Pulmonary artery endothelial cell (primary cell): Measurements from ENCODE around the gene ZNF8. TPM values are rescaled to one million over a fixed set of nuclear protein-coding genes. Genes with fewer than 3 reads are reported as not detected.
"Not testable (repeated sequence)": the region's sequence is repeated elsewhere in the genome, so short reads cannot be mapped to it uniquely, and the experiment has no call there.

Experiments used
- DNase-seq: peaks from one replicate; pipeline ENCODE4 v3.0.0-alpha.2; 2011; ENCODE audit warnings: low read depth, low spot score
- total RNA-seq: library from RNA; depleted of rRNA; stranded (reverse); fragments of >200 nt; gene quantifications from 2 replicates; pipeline ENCODE4 v1.2.3, GENCODE V29; 2014

ZNF8 gene
- total RNA-seq = 3.7 and 3.8 TPM in 2 replicates

GRCh38 chr19:58278541-58279041 lies at the start of gene ZNF8:
TSS of gene ZNF8 (plus strand) at chr19:58278955. CDS start at chr19:58279082, 127 bp downstream.
- peak; percentile 96 for DNase-seq

- no peak for DNase-seq
Measured at GRCh38 chr19:58229255-58229639, 49.5 kb upstream of the ZNF8 start.

GRCh38 chr19:58237324-58237723 lies 41.4 kb upstream of the ZNF8 start:
- DNase-seq = no peak

GRCh38 chr19:58243351-58243750 lies 35.4 kb upstream of the ZNF8 start:
- no peak for DNase-seq

GRCh38 chr19:58248886-58249285 lies 29.9 kb upstream of the ZNF8 start:
- no peak for DNase-seq

GRCh38 chr19:58252102-58252685 lies 26.6 kb upstream of the ZNF8 start:
- DNase-seq = no peak

GRCh38 chr19:58258259-58258658 lies 20.5 kb upstream of the ZNF8 start:
- not testable (repeated sequence) for DNase-seq

- no peak for DNase-seq
Measured at GRCh38 chr19:58261600-58261967, 17.2 kb upstream of the ZNF8 start.

- DNase-seq = no peak
Measured at GRCh38 chr19:58261968-58262921, 16.5 kb upstream of the ZNF8 start.

GRCh38 chr19:58262922-58263296 lies 15.8 kb upstream of the ZNF8 start:
- no peak for DNase-seq

- DNase-seq = no peak
Measured at GRCh38 chr19:58265100-58265499, 13.7 kb upstream of the ZNF8 start.

- no peak for DNase-seq
Measured at GRCh38 chr19:58268344-58268743, 10.4 kb upstream of the ZNF8 start.

- DNase-seq = no peak
Measured at GRCh38 chr19:58274771-58275201, 4.0 kb upstream of the ZNF8 start.

- DNase-seq = no peak
Measured at GRCh38 chr19:58275564-58275963, 3.2 kb upstream of the ZNF8 start.

GRCh38 chr19:58277197-58277596 lies 1.6 kb upstream of the ZNF8 start:
- DNase-seq = no peak

GRCh38 chr19:58277748-58278540 lies 811 bp upstream of the ZNF8 start:
- DNase-seq = no peak

GRCh38 chr19:58279042-58279924 lies 528 bp downstream of the ZNF8 start:
- DNase-seq = peak; percentile 76

- no peak for DNase-seq
Measured at GRCh38 chr19:58279925-58280316, 1.2 kb downstream of the ZNF8 start.

GRCh38 chr19:58284199-58284598 lies 5.4 kb downstream of the ZNF8 start:
- DNase-seq = no peak

GRCh38 chr19:58291943-58292342 lies 13.2 kb downstream of the ZNF8 start:
- DNase-seq = no peak
